Choroid plexus epithelial cell (primary cell): Measurements from ENCODE around the gene NBEAL2.
A peak's percentile ranks its signal among the peaks of the same experiment; 100 is the strongest.
"Not testable (repeated sequence)": the region's sequence is repeated elsewhere in the genome, so short reads cannot be mapped to it uniquely, and the experiment has no call there.

Experiments
- DNase-seq: peaks from one replicate; pipeline ENCODE4 v3.0.0-alpha.2; 2010; ENCODE audit warnings: low read depth
- H3K4me3 ChIP-seq: 2 replicates; pipeline ENCODE4 v1.5.1; 2011; ENCODE audit warnings: low read depth, mild to moderate bottlenecking, control low read depth, low read length, moderate library complexity
- TF ChIP-seq, protein P1 (sequence below): conservative IDR thresholded peaks from 2 replicates; pipeline ENCODE4 v1.5.1; 2011; ENCODE audit warnings: low read depth, mild to moderate bottlenecking, control low read depth, inconsistent platforms, low read length, moderate library complexity

The NBEAL2 gene

DNA sequence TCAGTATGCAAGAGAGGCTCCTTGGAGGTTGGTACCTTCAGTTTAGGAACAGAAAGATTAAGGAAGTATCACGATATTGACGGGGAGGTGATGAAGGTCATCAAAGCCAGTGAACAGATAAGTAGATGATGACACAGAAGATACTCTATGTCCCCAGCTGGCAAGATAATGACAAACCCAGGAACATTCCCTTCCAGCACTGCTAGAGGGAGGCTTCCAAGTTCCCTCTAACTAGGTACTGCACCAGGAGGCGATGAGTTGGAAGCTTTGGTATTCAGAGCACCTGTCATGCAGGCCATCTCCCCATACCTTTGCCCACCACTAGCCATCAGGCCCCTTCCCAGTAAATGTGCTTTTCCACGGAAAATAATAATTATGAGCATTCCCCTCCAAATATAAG lies 40.8 kb downstream of the NBEAL2 start:
- TF ChIP-seq, protein P1, sequence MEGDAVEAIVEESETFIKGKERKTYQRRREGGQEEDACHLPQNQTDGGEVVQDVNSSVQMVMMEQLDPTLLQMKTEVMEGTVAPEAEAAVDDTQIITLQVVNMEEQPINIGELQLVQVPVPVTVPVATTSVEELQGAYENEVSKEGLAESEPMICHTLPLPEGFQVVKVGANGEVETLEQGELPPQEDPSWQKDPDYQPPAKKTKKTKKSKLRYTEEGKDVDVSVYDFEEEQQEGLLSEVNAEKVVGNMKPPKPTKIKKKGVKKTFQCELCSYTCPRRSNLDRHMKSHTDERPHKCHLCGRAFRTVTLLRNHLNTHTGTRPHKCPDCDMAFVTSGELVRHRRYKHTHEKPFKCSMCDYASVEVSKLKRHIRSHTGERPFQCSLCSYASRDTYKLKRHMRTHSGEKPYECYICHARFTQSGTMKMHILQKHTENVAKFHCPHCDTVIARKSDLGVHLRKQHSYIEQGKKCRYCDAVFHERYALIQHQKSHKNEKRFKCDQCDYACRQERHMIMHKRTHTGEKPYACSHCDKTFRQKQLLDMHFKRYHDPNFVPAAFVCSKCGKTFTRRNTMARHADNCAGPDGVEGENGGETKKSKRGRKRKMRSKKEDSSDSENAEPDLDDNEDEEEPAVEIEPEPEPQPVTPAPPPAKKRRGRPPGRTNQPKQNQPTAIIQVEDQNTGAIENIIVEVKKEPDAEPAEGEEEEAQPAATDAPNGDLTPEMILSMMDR, result no peak
- H3K4me3 ChIP-seq, result no peak overlapping the region
- DNase-seq, result no peak

DNA sequence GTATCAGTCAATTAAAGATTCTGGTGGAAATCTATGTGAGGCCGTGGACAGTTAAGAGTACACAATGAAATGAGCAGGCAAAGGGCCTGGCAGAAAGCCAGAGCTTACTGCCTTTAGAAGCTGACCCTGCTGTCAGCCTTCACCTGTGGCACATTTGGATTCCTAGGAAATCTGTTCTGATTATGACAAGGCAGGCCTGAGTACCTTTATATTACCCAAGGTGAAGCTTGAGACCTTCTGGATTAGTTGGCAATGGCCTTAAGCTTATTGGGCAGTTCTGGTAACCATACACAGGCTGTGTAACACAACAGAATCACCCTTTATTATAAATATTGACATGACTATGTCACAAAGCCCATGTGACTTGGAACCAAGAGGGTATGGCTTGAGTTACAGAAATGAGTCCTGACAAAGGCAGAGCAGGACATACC lies 43.2 kb downstream of the NBEAL2 start:
- TF ChIP-seq, protein P1, result no peak
- peak; percentile 47 for DNase-seq
- H3K4me3 ChIP-seq, result no peak overlapping the region

DNA sequence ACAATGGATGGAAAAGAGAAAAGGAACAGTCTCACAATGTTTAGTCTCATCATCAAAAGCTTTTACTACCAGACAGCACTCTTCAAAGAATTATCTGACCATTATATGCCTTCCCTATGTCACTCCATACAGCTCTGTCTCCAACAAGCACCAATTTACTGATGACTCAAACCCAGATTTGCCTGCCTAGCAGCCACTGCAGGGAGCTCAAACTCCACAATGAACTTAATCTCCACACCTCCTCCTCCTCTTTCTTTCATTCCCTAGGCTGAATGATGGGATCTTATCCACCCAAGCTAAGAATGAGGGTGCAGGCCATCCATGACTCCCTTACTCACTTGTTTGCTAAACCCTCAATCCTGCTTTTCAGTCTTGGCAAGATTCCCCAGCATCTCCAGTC lies 45.5 kb downstream of the NBEAL2 start:
- TF ChIP-seq, protein P1, result peak; percentile 30

DNA sequence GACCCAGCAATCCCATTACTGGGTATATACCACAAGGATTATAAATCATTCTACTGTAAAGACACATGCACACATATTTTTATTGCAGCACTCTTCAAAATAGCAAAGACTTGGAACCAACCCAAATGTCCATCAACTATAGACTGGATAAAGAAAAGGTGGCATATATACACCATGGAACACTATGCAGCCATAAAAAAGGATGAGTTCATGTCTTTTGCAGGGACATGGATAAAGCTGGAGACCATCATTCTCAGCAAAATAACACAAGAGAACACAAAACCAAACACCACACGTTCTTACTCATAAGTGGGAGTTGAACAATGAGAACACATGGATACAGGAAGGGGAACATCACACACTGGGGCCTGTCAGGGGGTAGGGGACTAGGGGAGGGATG lies 47.0 kb downstream of the NBEAL2 start:
- H3K4me3 ChIP-seq, DNase-seq: not testable (repeated sequence)

More for the DNA sequence above, 45.5 kb downstream of the NBEAL2 start:
- peak; percentile 71 for DNase-seq
- H3K4me3 ChIP-seq, result no peak overlapping the region

DNA sequence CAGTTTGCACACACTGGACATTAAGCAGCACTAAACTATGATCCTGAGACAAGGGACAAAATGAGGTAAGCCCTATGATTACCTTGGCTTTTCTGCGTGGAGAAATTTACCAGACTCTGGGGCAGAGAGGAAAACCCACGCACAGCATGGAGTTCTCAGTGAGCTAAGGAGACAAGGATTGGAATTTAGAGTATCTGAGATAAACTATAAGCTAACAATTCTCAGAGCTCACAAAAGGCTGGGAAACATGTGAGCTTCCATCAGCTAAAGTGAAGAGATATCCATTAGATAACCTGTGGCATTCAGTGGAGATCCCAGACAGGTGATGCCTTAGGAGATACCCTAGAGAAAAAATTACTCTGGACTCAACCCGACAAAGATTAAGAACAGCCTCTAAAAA lies 48.7 kb downstream of the NBEAL2 start:
- TF ChIP-seq, protein P1, result no peak
- H3K4me3 ChIP-seq, result no peak overlapping the region
- peak; percentile 40 for DNase-seq

DNA sequence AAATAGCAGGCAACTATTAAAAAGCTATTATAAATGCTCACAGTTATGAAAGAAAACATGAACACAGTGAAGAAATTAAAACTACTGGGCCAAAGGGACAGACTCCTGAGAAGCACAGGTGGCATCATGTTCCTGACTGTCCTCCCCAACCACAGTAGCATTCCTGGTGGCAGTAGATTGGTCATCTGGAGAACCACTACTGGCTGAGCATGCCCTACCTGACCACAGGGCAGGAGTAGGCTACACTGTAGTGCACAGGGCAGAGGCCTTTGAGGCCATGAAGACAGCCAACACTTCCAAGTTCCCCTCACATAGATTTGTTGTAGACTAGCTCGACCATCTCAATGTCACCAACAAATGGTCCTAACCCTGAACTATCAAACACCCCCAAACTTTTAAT lies 49.2 kb downstream of the NBEAL2 start:
- H3K4me3 ChIP-seq, result no peak overlapping the region
- DNase-seq, result no peak
- TF ChIP-seq, protein P1, result no peak

DNA sequence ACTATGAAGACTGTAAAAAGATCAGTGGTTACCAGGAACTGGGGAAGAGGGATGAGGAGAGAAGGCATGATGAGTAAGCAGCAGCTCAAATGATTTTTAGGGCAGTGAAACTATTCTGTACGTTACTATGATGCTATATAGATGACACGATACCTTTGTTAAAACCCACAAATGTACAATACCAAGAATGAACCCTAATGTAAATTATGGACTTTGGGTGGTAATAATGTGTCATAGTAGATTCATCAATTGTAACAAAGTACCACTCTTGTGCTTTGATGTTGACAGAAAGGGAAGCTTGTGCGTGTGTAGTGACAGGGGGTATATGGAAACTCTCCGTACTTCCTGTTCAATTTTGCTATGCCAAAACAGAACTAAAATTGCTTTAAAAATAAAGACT lies 51.6 kb downstream of the NBEAL2 start:
- not testable (repeated sequence) for H3K4me3 ChIP-seq, DNase-seq

DNA sequence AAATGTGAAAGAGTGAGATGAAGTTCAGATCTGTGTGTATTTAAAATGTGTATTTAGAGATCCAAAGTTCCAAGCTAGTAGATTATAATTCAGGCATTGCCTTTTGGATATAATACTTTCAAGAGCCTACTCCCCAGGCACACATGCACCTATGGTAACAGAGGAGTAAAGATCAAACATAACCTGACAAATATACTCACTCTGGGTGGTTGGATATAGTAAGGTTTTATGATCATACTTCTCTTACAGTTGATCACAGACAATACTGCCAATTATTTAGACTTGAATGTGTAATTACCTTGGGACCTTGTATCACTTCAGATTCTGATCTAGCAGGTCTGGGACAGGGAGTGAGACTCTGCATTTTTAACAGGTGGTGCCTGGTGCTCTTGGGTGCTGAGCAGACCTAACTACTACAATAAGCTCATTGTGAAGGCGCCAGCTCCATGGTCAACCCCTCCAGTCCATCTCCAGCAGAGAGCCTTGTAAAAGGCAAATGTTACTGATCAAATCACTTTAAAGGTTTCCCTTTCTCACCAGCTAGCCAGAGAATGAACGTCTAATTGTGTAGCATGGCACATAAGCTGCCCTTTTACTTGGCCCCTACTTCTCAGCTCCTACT lies 55.5 kb downstream of the NBEAL2 start:
- no peak for DNase-seq
- TF ChIP-seq, protein P1, result no peak
- H3K4me3 ChIP-seq, result no peak overlapping the region
